ENCODE measurements around the gene MPV17.
A peak's percentile ranks its signal among the peaks of the same experiment; 100 is the strongest.

Gene MPV17

GRCh38 chr2:27350106-27350693 is 27.3 kb upstream of the MPV17 start:
- Histone ChIP-seq H3K4me1 (ENCODE audit: control insufficient read depth, low read length) (peaks cover 34% of the 10 kb centered on the region), H3K27ac (ENCODE audit: low read depth, low read length) (no peak overlapping the region), H3F3A (ENCODE audit: control insufficient read depth, insufficient read depth) (peaks cover 2% of the 10 kb centered on the region; the same call in 1 of the 2 replicates), H3K9me2 (replicated peaks; ENCODE audit: control insufficient read depth, low read length) (no peaks in the 10 kb centered on the region), H3K4me3 (ENCODE audit: low read length) (no peak overlapping the region), H3K4me2 (ENCODE audit: low read length) (peak overlapping the region; percentile 41), H3K79me2 (ENCODE audit: control insufficient read depth, low read length) (peaks cover 95% of the 10 kb centered on the region), H3K27me3 (ENCODE audit: control insufficient read depth, low read length) (no peaks in the 10 kb centered on the region), H3K36me3 (ENCODE audit: control insufficient read depth, low read length) (peaks cover 20% of the 10 kb centered on the region), H4K20me1 (ENCODE audit: control insufficient read depth, insufficient read depth, low read depth, low read length) (0 out of 2 replicates have a peak, but pooled peaks cover 3% of the 10 kb centered on the region), H3K9me3 (ENCODE audit: control insufficient read depth, insufficient read depth, low read length) (no peaks in the 10 kb centered on the region)
- TF ChIP-seq CTCF (IDR thresholded peaks at IDR 0.05; ENCODE audit: low read depth, low read length, poor library complexity, severe bottlenecking), result no peak
- TF ChIP-seq EZH2phosphoT487 (IDR thresholded peaks at IDR 0.05; ENCODE audit: borderline replicate concordance, low read length), result no peak

- peaks cover 86% of the 10 kb centered on the region for H3K79me2 ChIP-seq (ENCODE audit: control insufficient read depth, low read length)
- H3K4me2 ChIP-seq (ENCODE audit: low read length), result no peak overlapping the region
- TF ChIP-seq CTCF (IDR thresholded peaks at IDR 0.05; ENCODE audit: low read depth, low read length, poor library complexity, severe bottlenecking) (no peak), EZH2phosphoT487 (IDR thresholded peaks at IDR 0.05; ENCODE audit: borderline replicate concordance, low read length) (no peak)
- H3K9me2 ChIP-seq (replicated peaks; ENCODE audit: control insufficient read depth, low read length), result no peaks in the 10 kb centered on the region
- no peak overlapping the region for H3K4me3 ChIP-seq (ENCODE audit: low read length)
- H3K9me3 ChIP-seq (ENCODE audit: control insufficient read depth, insufficient read depth, low read length), result no peaks in the 10 kb centered on the region
- H3K27ac ChIP-seq (ENCODE audit: low read depth, low read length), result no peak overlapping the region
- H3K27me3 ChIP-seq (ENCODE audit: control insufficient read depth, low read length), result no peaks in the 10 kb centered on the region
- peaks cover 21% of the 10 kb centered on the region for H3K36me3 ChIP-seq (ENCODE audit: control insufficient read depth, low read length)
- 0 out of 2 replicates have a peak, but pooled peaks cover 3% of the 10 kb centered on the region for H4K20me1 ChIP-seq (ENCODE audit: control insufficient read depth, insufficient read depth, low read depth, low read length)
- peaks cover 17% of the 10 kb centered on the region for H3K4me1 ChIP-seq (ENCODE audit: control insufficient read depth, low read length)
- peaks cover 2% of the 10 kb centered on the region; the same call in 1 of the 2 replicates for H3F3A ChIP-seq (ENCODE audit: control insufficient read depth, insufficient read depth)
Observed at GRCh38 chr2:27347641-27348040, 24.7 kb upstream of the MPV17 start.

GRCh38 chr2:27336173-27336572 is 13.3 kb upstream of the MPV17 start:
- Histone ChIP-seq H3K9me2 (replicated peaks; ENCODE audit: control insufficient read depth, low read length) (no peaks in the 10 kb centered on the region), H3K4me2 (ENCODE audit: low read length) (no peak overlapping the region), H3K36me3 (ENCODE audit: control insufficient read depth, low read length) (peaks cover 69% of the 10 kb centered on the region), H3K9me3 (ENCODE audit: control insufficient read depth, insufficient read depth, low read length) (no peaks in the 10 kb centered on the region), H3K27me3 (ENCODE audit: control insufficient read depth, low read length) (no peaks in the 10 kb centered on the region), H3K4me1 (ENCODE audit: control insufficient read depth, low read length) (no peaks in the 10 kb centered on the region), H4K20me1 (ENCODE audit: control insufficient read depth, insufficient read depth, low read depth, low read length) (no peaks in the 10 kb centered on the region), H3K27ac (ENCODE audit: low read depth, low read length) (no peak overlapping the region), H3K4me3 (ENCODE audit: low read length) (no peak overlapping the region), H3F3A (ENCODE audit: control insufficient read depth, insufficient read depth) (no peaks in the 10 kb centered on the region), H3K79me2 (ENCODE audit: control insufficient read depth, low read length) (no peaks in the 10 kb centered on the region)
- no peak for TF ChIP-seq EZH2phosphoT487 (IDR thresholded peaks at IDR 0.05; ENCODE audit: borderline replicate concordance, low read length)

GRCh38 chr2:27335311-27335710 is 12.4 kb upstream of the MPV17 start:
- Histone ChIP-seq H3K27me3 (ENCODE audit: control insufficient read depth, low read length) (no peaks in the 10 kb centered on the region), H3K9me2 (replicated peaks; ENCODE audit: control insufficient read depth, low read length) (no peaks in the 10 kb centered on the region), H3K36me3 (ENCODE audit: control insufficient read depth, low read length) (peaks cover 67% of the 10 kb centered on the region), H3F3A (ENCODE audit: control insufficient read depth, insufficient read depth) (no peaks in the 10 kb centered on the region), H3K4me3 (ENCODE audit: low read length) (no peak overlapping the region), H4K20me1 (ENCODE audit: control insufficient read depth, insufficient read depth, low read depth, low read length) (no peaks in the 10 kb centered on the region), H3K4me2 (ENCODE audit: low read length) (no peak overlapping the region), H3K79me2 (ENCODE audit: control insufficient read depth, low read length) (no peaks in the 10 kb centered on the region), H3K9me3 (ENCODE audit: control insufficient read depth, insufficient read depth, low read length) (no peaks in the 10 kb centered on the region), H3K4me1 (ENCODE audit: control insufficient read depth, low read length) (no peaks in the 10 kb centered on the region), H3K27ac (ENCODE audit: low read depth, low read length) (no peak overlapping the region)
- TF ChIP-seq EZH2phosphoT487 (IDR thresholded peaks at IDR 0.05; ENCODE audit: borderline replicate concordance, low read length), result no peak
- TF ChIP-seq CTCF (IDR thresholded peaks at IDR 0.05; ENCODE audit: low read depth, low read length, poor library complexity, severe bottlenecking), result no peak
